Skeletal muscle satellite cell (primary cell): ENCODE data around the gene OSBPL5.
"Not testable (repeated sequence)": the region's sequence is repeated elsewhere in the genome, so short reads cannot be mapped to it uniquely, and the experiment has no call there.

Source experiments
- H3K27me3 ChIP-seq: 2 replicates; pipeline ENCODE4 v1.7.0; 2013; ENCODE audit warnings: low read length; ENCODE audit not compliant: control insufficient read depth, insufficient read depth
- H3K36me3 ChIP-seq: 2 replicates; pipeline ENCODE4 v1.7.0; 2013; ENCODE audit warnings: mild to moderate bottlenecking, control low read depth, low read length; ENCODE audit not compliant: insufficient read depth
- H3K4me1 ChIP-seq: 2 replicates; pipeline ENCODE4 v1.7.0; 2013; ENCODE audit warnings: low read length; ENCODE audit not compliant: control insufficient read depth, insufficient read depth
- H3K4me2 ChIP-seq: 2 replicates; pipeline ENCODE4 v1.7.0; 2013; ENCODE audit warnings: mild to moderate bottlenecking, low read length
- H3K4me3 ChIP-seq: 2 replicates; pipeline ENCODE4 v1.7.0; 2013; ENCODE audit warnings: low read length
- H3K9ac ChIP-seq: 2 replicates; pipeline ENCODE4 v1.7.0; 2013; ENCODE audit warnings: mild to moderate bottlenecking, low read depth, low read length, moderate library complexity
- H3K9me3 ChIP-seq: replicated peaks from 2 replicates; pipeline ENCODE4 v1.7.0; 2013; ENCODE audit warnings: mild to moderate bottlenecking, control low read depth, low read length

OSBPL5 gene

DNA sequence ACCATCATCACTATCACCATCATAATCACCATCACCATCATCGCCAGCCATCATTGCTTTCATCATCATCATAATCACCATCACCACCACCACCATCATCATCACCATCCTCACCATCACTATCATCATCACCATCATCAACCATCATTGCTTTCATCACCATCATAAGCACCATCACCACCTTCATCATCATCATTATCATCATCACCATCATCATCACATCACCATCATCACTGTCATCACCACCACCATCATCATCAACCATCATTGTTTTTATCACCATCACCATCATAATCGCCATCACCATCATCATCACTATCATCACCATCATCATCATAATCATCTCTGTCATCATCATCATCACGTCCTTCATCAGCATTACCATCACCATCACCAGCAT lies 9.3 kb upstream of the OSBPL5 start:
- Histone ChIP-seq H3K4me3 (no peak overlapping the region), H3K4me2 (no peak overlapping the region), H3K4me1 (peaks cover 16% of the 10 kb centered on the region), H3K36me3 (no peaks in the 10 kb centered on the region), H3K9ac (no peak overlapping the region), H3K27me3 (peaks cover 23% of the 10 kb centered on the region), H3K9me3 (peaks cover 4% of the 10 kb centered on the region)

DNA sequence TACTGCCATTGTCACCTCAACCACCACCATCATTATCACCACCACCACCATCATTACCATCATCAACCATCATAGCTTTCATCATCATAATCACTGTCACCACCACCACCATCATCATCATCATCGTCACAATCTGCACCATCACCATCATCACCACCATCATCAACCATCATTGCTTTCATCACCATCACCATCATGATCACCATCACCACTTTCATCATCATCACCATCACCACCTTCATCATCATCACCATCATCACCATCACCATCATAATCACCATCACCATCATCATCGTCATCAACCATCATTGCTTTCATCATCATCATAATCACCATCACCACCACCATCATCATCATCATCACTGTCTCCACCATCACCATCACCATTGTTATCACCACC lies 8.7 kb upstream of the OSBPL5 start:
- Histone ChIP-seq H3K4me1 (peaks cover 22% of the 10 kb centered on the region), H3K36me3 (no peaks in the 10 kb centered on the region), H3K27me3 (peaks cover 23% of the 10 kb centered on the region), H3K4me3 (no peak overlapping the region), H3K9ac (no peak overlapping the region), H3K9me3 (peaks cover 4% of the 10 kb centered on the region), H3K4me2 (no peak overlapping the region)

DNA sequence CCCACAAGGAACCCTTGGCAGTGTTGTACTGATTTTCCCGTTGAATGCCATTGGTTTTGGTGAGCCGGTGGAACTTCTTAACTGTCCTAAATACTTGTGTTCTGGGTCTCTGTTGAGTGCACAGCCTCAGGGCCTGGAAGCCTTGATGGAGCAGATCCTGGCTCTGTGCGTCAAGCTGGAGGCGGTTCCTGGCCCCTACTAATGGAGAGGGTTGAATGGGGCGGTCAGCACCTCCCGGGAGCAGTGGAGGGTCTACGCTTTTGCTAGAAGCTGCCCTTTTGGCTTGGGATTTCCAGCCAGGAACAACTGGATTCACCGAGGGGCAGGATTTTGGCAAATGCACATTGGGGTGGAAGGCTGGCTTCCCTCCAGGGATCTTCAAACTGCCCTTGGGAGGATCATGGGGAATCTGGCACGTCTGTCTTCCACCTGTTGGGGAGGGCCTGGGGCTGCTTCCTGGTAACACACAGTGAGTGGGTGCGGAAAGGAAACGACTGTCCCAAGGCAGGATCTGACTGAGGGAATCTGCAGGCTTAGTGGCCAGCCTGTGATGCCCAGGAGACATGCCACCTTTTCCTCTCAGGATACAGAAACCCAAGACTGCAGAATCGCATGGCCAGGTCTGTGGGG lies 6.9 kb upstream of the OSBPL5 start:
- Histone ChIP-seq H3K4me3 (no peak overlapping the region), H3K4me1 (peaks cover 18% of the 10 kb centered on the region), H3K4me2 (no peak overlapping the region), H3K9me3 (peaks cover 4% of the 10 kb centered on the region), H3K27me3 (peaks cover 23% of the 10 kb centered on the region), H3K36me3 (no peaks in the 10 kb centered on the region), H3K9ac (no peak overlapping the region)

DNA sequence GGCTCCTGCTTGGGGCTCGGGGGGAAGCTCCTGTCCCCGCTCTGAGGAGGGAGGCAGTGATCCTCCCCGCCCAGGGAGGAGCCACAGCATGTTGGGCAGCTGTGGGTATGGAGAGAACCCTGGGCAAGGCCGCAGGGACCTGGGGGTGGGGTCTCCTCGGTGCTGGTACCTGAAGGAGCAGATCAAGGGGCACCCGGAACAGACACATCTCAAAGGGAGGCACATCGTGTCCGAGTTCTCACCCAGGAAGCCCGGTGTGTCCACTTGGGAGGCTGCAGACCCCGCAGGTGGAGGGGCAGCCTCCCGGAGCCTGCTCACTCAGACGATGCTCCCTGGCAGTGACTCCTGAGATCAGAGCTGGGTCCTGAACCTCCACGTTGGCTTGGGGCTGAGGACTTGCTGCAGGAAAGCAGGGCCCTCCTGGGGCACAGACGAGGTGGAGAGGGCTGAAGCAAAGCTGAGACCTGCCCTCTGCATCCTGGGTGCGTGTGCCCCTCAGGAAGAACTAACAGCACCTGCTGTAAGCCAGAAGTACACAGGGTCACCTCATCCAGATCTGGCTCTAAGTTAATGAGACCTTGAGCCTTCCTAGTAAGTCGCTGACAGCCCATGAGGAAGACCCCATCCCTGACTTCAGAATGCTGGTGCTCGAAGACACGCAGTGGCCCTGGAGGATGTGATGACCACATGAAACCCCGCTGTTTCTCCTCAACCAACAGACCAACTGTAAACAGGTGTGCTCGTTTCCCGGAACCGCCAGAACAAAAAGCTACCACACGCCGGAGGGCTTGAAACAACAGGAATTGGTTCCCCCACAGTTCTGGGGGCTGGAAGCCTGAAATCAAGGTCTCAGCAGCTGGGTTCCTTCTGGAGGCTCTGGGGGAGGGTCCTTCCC lies 5.9 kb upstream of the OSBPL5 start:
- H3K9me3 ChIP-seq, result no peaks in the 10 kb centered on the region
- no peak overlapping the region for H3K9ac ChIP-seq
- H3K36me3 ChIP-seq, result no peaks in the 10 kb centered on the region
- H3K4me3 ChIP-seq, result no peak overlapping the region
- H3K4me1 ChIP-seq, result peaks cover 18% of the 10 kb centered on the region
- H3K27me3 ChIP-seq, result peaks cover 18% of the 10 kb centered on the region
- H3K4me2 ChIP-seq, result no peak overlapping the region

DNA sequence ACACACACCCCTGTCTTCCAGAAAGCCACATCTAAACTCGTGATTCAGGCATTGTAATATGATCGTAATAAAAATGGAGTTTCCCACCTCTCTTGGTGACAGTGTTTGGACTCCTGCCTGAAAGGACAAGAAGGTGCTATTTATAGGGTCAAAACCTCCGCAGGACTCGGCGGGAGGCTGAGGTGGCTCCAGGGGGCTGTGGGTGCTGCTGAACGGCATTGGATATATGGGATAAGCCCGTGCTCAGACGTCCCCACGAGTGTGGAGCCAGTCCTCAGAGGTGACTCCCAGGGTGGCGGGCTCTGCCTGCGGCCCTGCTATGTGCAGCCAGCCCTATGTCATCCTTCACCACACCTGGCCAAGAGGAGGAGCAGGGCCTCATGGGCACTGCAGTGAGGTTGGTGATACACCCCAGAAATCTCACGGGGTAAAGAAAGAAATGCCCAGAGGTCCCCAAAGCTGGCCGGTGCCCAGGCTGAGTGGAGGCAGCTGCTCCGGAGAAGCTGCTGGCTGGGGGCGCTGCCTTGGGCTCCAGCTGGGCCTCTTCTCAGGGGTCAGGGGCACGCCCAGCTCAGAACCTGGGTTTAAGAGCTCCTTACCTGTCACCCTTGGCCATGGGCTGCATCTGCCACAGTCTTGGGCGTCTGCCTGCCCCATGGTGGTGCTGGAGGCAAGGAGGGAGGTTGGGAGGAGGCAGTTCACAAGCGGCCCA lies 5.1 kb upstream of the OSBPL5 start:
- no peaks in the 10 kb centered on the region for H3K36me3 ChIP-seq
- peak overlapping the region; percentile 73 for H3K4me3 ChIP-seq
- H3K27me3 ChIP-seq, result peaks cover 18% of the 10 kb centered on the region
- H3K9me3 ChIP-seq, result no peaks in the 10 kb centered on the region
- peaks cover 20% of the 10 kb centered on the region for H3K4me1 ChIP-seq
- H3K9ac ChIP-seq, result peak overlapping the region; percentile 73
- peak overlapping the region; percentile 96 for H3K4me2 ChIP-seq

DNA sequence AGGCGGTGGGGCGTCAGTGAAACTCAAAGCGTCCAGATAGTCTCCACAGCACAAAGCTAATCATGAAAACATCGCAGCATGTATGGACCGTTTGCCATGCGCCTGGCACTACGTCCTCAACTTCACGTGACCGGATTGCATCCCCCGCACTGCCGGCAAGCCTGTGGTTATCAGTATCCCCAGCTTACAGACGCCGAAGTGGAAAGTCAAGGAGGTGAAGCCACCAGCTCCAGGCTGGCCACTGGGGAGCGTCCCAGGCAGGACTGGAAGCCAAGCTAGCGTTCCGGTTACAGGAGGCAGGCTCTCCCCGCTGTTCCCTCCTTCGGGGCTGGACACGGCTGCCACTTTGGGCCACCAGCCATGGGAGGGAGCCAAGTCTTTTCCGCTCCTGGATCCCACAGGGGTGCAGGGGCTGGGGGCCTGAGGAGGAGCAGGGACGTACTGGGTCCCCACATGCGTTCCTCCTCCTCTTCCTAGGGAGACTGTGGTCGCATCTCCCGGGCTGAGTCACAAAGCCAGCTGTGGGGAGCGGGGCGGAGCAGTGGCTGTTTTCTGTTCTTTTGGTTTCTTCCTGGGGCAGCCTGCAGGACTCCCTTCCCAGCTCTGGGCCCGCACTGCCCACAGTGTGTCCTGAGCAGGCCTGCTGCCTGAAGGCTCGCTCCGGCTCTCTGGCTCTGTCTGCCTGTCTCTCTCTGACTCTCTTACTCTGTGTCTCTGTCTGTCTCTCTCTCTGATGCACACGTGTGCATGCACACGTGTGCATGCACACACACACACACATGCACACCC lies 4.3 kb upstream of the OSBPL5 start:
- peak overlapping the region; percentile 73 for H3K9ac ChIP-seq

DNA sequence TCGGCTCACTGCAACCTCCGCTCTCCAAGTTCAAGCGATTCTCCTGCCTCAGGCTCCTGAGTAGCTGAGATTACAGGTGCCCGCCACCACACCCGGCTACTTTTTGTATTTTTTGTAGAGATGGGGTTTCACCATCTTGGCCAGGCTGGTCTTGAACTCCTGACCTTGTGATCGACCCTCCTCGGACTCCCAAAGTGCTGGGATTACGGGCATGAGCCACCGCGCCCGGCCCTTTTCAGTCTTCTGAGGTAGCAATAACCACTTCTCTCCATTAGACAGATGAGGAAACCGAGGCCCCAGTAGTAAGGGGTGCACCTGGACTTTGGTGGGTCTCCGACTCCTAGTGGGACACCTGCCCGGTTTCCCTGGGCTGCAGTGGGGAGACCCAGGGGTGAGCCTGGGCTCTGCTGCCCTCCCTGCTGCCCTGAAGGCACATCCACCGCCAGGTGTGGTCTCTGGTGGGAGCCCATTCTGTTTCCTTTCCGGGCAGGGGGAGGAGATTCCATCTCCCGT lies 3.7 kb upstream of the OSBPL5 start:
- Histone ChIP-seq H3K9ac (peak overlapping the region; percentile 73), H3K4me2 (peak overlapping the region; percentile 96), H3K4me3 (peak overlapping the region; percentile 73), H3K27me3 (peaks cover 18% of the 10 kb centered on the region), H3K4me1 (peaks cover 25% of the 10 kb centered on the region)
- not testable (repeated sequence) for H3K9me3 ChIP-seq, H3K36me3 ChIP-seq

More for the DNA sequence above, 4.3 kb upstream of the OSBPL5 start:
- Histone ChIP-seq H3K4me3 (peak overlapping the region; percentile 73), H3K4me1 (peaks cover 20% of the 10 kb centered on the region), H3K4me2 (peak overlapping the region; percentile 96), H3K9me3 (no peaks in the 10 kb centered on the region), H3K36me3 (no peaks in the 10 kb centered on the region), H3K27me3 (peaks cover 18% of the 10 kb centered on the region)

DNA sequence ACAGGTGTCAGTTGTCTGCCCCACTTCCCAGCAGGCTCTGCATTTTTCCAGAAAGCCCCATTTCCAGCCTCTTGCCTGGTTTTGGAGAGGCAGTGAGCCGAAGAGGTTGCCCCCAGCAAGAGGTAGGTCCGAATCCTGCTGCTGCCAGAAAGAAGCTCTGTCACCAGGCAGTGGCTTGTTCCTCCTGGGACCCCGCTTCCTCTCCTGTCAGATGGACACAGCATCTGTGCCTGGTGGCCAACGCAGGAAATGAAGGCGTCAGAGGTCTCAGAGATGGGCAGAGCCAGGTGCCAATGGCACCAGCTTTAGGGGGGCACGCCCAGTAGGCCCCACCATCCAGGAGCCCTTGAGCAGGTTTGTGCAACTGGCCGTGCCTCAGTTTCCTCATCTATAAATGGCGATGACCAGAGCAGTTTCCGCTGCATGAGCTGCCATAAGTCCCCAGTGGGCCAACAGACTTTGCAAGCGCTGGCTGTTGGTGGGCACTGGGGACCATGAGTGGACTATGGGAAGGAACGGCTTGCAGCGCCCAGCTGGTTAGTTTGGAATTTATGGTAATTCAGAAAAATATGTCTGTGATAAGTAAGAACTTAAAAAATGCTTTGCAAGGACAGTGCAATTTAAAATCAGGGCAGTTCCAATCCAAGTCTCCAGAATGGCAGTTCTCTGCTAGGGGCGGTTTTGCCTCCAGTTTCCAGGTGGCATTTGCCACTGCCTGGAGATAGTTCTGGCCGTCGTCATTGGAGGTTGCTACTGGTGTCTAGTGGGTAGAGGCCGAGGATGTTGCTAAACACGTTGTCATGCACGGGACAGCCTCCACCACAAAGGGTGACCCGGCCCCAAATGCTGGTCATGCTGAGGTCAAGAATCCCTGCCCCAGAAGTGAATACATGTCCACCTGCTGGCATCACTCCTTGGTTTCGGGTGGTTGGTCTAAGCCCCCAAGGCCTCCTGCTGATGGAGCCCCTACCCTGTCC lies 2.3 kb upstream of the OSBPL5 start:
- H3K4me2 ChIP-seq, result no peak overlapping the region
- H3K9ac ChIP-seq, result no peak overlapping the region
- no peaks in the 10 kb centered on the region for H3K36me3 ChIP-seq
- no peaks in the 10 kb centered on the region for H3K9me3 ChIP-seq
- no peak overlapping the region for H3K4me3 ChIP-seq
- peaks cover 37% of the 10 kb centered on the region for H3K4me1 ChIP-seq
- peaks cover 16% of the 10 kb centered on the region for H3K27me3 ChIP-seq

DNA sequence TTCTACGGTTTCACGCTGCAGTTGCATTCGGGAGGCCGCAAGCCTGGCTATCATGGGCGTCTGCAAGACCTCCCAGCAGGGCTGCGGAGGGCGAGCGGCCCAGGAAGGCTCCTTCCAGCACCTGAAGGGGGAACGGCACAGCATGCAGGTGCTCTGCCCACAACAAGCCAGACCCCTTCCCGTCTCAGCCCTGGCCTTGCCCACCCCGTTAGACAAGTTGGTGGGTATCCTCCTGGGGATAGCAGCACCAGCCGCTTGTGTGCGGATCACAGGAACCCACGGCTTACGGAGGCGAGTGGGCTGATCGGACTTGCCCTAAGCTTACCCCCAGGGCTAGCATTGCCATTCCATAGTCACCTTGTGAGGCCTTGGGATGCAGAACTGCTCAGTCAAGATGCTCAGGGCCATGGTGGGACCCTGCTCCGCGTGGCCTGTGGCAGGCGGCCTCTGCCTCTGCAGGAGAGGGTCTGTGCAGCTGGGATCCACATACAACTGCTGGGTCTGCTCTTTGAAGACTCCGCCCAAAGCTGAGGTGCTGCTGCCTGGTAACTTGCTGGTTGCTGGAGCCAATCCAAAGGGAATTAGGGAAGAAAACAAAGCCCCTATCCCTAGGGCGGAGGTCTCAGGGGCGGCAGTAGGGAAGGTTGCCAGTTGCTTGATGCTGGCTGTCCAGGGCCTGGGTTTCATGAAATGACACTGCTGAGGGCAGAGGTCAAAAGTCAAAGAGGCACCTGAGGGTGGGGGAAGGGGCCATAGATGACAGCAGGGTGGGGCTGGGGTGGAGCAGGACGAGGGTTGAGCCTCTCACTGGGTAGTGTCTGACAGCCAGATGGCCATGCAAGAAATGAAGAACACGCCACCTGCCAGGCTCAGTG lies 1.4 kb upstream of the OSBPL5 start:
- Histone ChIP-seq H3K4me2 (no peak overlapping the region), H3K27me3 (peaks cover 7% of the 10 kb centered on the region), H3K4me1 (peaks cover 44% of the 10 kb centered on the region), H3K9me3 (no peaks in the 10 kb centered on the region), H3K9ac (no peak overlapping the region), H3K36me3 (no peaks in the 10 kb centered on the region), H3K4me3 (no peak overlapping the region)
